ENCODE measurements around the gene NPW.

Gene NPW

GRCh38 chr16:1983544-1984346, 35.8 kb upstream of the NPW start, which contains the start of gene GFER (continued):
- TF ChIP-seq POU6F1 (CRISPR knock-in tag; IDR thresholded peaks at IDR 0.05; ENCODE audit: borderline replicate concordance, low read depth), result no peak
- peak; percentile 92 for TF ChIP-seq CSDC2 (CRISPR knock-in tag; IDR thresholded peaks at IDR 0.05)
- peak; percentile 38; the same call in 1 of the 2 replicates for TF ChIP-seq ISL1 (CRISPR knock-in tag; IDR thresholded peaks at IDR 0.05)

- peak; percentile 4 for ATAC-seq
Measured at GRCh38 chr16:1984347-1985225, 35.0 kb upstream of the NPW start.

More at GRCh38 chr16:1984347-1985225, 35.0 kb upstream of the NPW start:
- TF ChIP-seq ZFP3 (CRISPR knock-in tag; IDR thresholded peaks at IDR 0.05) (no peak), GLIS3 (CRISPR knock-in tag; IDR thresholded peaks at IDR 0.05) (no peak), ARNTL (CRISPR knock-in tag; IDR thresholded peaks at IDR 0.05; ENCODE audit: borderline replicate concordance, low read depth) (no peak), SNAI2 (CRISPR knock-in tag; IDR thresholded peaks at IDR 0.05) (no peak), CSDC2 (CRISPR knock-in tag; IDR thresholded peaks at IDR 0.05) (no peak), PPARA (CRISPR knock-in tag; IDR thresholded peaks at IDR 0.05; ENCODE audit: borderline replicate concordance) (no peak), BACH2 (CRISPR knock-in tag; IDR thresholded peaks at IDR 0.05; ENCODE audit: borderline replicate concordance) (no peak), ESRRG (CRISPR knock-in tag; IDR thresholded peaks at IDR 0.05) (no peak), PATZ1 (CRISPR knock-in tag; IDR thresholded peaks at IDR 0.05; ENCODE audit: borderline replicate concordance) (no peak), TSHZ2 (CRISPR knock-in tag; IDR thresholded peaks at IDR 0.05) (no peak), ZNF8 (CRISPR knock-in tag; IDR thresholded peaks at IDR 0.05) (no peak), TOX (CRISPR knock-in tag; IDR thresholded peaks at IDR 0.05; ENCODE audit: borderline replicate concordance) (no peak), ZNF565 (CRISPR knock-in tag; conservative IDR thresholded peaks at IDR 0.05; ENCODE audit: low read depth) (no peak), POU6F1 (CRISPR knock-in tag; IDR thresholded peaks at IDR 0.05; ENCODE audit: borderline replicate concordance, low read depth) (no peak)
